ENCODE results near the gene SOCS6.

SOCS6 gene

DNA sequence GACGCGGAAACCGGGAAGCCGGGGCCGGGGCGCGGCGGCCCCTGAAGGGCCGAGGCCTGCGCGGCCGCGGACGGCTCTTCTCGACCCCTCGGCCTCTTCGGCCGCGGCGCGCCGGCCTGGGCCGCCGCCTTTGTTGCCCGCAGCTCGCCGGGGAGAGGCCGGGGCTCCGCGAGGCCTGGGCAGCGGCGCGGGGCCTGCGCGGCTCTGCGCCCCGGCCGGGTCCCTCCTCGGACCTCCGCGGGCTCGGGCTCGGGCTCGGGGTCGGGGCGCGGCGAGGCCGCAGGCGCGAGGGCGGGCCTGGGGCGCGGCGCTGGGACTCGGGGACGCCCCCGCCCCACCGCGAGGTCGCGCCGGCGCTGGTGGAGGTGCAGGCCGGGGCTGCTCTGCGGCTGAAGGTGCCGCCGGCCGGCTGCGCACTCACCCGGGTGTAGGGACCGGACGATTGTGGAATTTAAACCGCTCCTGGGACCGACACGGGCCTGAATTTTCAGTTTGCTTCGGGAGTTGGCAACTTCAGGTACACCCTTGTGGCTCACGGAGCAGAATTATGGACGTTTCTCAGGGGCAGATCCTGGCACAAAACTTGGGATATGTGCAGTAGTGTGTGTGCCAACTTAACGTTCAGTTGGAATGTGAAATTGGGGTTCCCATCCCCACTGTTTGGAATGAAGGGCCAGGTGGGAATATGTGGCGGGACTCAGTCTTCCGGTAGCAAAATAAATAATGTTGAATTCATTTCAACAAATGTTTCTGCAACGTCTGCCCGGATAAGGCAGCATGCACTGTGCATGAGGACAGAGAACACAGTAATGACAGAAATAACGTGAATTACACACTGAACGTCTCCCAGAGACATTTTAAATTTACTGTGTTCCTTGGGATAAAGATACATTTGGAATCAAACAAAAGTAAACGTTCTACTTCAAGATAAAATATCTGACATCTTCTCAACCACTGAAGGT, 787 bp downstream of the SOCS6 start:
- no peak for DNase-seq

DNA sequence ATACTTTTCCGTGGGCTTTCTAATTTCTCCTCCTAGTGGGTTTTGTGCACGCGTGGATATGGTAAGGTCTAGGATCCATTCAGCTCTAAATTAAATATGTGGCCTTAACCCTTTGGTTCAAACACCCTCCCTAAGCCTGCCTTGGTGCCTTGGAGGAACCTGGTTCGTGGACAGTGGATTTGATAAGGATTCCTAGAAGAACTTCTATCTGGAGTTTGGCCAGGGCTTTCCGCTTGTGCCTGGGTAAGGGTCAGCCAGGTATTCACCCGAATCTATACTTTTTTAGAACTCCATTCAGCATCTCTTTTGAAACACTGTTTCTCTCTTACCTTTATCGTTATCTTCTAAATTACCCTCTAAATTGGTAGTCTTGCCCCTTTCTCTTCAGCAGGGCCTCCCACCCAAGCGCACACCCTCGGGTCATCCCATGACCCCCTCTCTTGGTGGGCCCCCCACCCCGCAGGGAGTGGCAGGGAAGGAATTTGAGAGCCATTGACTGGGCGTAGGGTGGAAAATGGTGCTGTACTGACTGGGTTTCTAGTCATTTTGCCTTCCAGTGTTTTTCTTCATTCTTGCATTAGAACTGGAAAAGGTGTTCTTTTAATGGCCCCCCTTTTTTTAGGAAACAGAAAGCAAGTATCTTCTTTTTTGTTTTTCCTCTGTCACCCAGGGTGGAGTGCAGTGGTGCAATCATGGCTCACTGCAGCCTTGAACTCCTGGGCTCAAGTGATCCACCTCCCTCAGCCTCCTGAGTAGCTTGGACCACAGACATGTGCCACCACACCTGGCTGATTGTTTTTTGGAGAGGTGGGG, 1.8 kb downstream of the SOCS6 start:
- no peak for DNase-seq

- no peak for DNase-seq
Measured at GRCh38 chr18:70291295-70291574, 2.4 kb downstream of the SOCS6 start.

DNA sequence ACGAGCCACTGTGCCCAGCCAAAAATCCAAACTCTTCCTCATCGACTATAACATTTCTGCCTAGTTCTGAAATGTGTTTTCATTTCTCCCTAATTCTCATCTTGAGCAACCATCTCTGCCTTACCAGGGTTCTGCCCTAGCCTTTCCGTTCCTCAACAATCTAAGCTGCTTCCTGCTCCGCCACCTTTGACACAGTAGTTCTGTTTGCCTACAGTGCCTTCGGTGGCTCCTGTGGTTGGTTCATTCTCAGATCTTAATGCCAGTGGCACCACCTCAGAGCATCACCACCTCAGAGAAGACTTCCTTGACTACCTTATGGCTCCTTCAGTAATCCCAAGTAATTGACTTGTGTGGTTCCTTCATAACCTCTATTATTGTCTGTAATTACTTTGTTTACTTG, 3.8 kb downstream of the SOCS6 start:
- no peak for DNase-seq

DNA sequence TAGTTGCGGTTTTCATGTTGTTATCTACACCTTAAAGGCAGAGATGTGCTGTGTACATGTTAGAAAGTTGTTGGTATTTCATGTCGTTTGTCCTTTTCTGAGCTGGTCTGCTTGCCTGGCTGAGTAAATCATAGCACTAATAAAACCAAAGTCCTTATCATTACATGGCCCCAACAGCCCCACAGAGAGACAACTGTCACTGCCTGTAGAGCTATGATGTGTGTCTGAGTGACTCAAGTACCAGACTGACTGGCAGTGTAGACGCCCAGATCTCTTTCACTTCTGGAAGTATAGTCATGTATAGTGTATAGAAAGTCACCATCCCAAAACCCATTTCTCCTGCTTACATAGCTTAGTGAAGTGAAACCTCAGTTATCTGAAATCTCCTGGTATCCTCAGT, 4.3 kb downstream of the SOCS6 start:
- no peak for DNase-seq

GRCh38 chr18:70294471-70295191, 5.8 kb downstream of the SOCS6 start:
- no peak for DNase-seq

DNA sequence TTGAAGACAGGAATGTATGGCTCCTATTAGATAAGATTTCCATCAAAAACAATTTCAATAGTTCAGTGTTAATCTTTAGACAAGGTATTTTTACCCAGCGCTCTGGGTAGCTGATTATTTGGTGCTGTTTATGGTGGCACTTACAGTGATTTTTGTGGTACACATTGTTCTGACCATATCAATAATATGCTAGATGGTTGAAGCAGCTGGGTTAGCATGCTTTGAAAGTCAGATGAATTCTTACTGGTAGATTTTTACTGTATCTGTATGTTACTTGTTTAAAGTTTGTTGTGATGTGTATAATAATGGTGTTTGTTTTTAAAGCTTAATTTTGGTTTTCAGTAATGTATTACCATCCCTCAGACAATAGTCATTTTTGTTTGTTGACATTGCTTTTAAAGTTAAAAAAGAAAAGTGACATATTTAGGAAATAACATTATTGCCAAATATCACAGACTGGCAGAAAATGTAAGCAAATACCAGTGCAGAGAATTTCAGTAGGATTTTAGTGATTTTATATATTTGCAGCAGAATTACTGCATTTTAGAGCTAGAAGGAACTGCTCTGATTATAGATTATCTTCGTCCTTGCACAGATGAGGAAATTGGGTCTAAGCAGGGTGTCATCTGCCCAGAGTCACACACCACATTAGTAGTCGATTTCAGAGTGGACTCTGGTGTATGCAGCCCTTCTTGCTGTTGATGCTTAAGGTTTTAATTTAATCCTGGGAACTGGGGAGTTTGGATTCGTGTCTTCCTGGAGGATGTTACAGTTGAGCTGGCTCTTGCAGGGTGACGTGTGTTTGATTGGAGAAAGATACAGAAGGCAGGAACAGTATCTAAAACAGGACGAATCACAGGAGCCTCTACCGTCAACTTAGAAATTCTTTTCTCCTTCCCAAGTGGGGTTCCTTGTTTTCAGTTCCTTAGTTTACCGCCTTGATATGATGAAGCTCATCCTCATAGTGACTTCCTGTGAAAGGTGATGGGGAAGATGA, 6.6 kb downstream of the SOCS6 start:
- DNase-seq, result no peak

GRCh38 chr18:70296289-70296688, 7.4 kb downstream of the SOCS6 start:
- no peak for DNase-seq

DNA sequence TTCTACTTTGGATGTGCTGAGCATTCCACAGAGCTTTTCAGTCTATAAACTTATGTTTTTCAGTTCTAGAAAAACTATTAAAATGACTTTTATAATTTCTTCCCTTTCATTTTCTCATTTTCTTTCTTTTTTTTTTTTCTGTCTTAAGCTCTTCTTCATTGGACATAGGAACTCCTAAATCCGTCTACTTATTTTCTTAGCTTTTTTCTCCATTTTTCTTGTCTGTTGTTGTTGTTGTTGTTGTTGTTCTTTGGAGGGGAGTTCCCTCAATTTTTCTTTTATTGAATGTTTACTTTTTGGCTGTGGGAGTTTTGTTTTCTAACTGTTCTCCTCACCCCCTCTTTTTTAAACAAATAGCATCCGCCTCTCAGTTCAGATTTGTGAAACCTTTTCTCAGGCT, 7.9 kb downstream of the SOCS6 start:
- no peak for DNase-seq

GRCh38 chr18:70299393-70299792, 10.5 kb downstream of the SOCS6 start:
- DNase-seq, result no peak

DNA sequence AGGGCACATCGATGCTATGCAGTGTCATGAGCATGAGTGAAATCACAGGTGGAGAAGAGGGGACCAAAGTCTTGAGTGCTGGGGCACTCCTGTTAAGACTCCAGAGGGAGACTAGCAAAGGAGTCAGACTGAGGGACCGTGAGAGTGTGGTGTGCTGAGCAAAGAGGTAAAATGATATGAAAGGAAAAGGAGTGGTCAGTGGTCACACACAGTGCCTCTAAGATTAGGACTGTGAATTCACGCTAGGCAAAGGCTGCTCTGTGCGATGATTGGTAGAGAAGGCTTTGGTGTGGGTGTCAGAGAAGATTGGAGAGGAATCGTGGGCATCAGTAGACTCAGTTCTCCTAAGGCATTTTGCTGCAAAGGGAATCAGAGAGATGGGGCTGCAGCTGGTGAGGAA, 12.8 kb downstream of the SOCS6 start:
- DNase-seq, result no peak

DNA sequence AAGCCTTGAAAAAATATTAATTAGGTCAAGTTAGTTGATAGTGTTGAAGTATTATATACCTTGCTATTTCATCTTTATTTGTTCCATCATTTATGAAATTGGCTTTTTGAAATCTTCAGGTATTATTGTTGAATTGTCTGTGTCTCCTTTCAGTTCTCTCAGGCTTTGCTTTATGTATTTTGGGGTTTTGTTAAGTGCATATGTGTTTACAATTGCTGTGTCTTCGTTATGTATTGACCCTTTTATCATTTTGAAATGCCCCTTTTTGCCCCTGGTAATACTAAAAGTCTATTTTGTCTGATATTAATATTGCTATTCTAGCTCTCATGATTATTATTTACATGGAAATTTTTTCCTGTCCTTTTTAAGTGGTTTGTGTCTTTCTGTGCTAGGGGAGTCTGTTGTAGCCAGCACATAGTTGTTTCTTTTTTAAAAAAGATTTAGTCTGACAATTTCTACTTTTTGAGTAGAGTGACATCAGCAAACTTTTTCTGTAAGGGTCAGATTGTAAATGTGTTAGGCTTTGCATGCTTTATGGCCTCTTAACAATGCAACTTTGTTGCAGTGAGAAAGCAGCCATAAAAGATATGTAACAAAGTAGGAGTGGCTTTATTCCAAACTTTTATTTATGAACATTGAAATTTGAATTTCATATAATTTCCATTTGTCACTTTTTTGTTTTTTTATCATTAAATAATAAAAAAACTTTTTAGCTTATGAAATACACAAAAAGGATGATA, 19.9 kb downstream of the SOCS6 start:
- DNase-seq, result no peak

DNA sequence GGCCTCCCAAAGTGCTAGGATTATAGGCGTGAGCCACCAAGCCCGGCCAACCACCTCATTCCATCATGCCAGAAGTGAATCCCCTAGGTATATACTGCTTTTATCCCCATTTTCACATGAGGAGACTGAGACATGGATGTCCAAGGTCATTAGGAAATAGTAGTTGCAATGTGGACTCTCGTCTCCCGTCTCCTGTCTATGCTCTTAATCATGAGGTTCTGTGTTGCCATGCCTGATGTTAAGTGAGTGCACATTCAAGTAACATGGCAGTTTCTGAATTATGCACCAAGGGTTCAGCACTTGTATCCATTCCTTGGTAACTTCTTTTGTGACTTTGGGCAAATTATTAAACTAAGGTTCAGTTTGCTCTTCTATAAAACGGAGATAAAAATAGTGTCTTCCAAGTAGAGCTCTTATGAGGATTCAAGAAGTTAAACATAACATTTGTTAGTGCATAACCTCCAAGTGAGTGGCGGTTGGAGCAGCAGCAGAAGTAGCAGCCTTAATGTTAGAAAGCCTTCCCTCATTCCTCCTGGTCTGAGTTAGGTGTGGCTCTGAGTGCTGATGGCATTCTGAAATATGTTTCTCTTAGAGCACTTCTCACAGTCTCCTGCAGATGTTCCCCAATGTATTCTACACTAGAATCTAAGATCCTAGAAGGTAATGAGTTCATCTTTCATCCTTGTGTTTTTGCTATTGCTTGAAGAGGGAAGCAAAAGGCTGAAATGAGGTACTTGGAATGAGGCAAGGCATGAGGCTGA, 21.9 kb downstream of the SOCS6 start:
- no peak for DNase-seq

GRCh38 chr18:70311726-70312125, 22.9 kb downstream of the SOCS6 start:
- no peak for DNase-seq

- no peak for DNase-seq
Measured at GRCh38 chr18:70313640-70314039, 24.8 kb downstream of the SOCS6 start.

- no peak for DNase-seq
Measured at GRCh38 chr18:70314151-70314782, 25.4 kb downstream of the SOCS6 start.

DNA sequence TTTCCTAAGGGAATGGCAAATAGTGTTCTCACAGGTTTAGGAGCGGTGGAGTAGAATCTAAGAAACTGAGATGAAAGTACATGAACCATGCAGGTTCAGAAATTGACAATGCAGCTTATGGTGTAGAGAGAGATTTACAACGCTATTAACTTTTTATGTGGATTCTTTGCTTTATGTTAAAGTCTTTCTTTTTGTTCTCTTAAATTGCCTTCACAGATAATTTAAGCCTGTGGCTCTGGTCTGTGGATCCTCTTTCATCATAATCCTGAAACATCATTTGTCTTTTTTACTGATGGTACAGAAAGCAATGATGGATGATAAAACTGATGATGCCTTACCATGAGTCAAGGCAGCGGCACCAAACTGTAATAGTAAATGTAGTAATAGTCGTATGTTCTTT, 30.3 kb downstream of the SOCS6 start:
- DNase-seq, result no peak

GRCh38 chr18:70321616-70322015, 32.8 kb downstream of the SOCS6 start:
- DNase-seq, result no peak

GRCh38 chr18:70322385-70322784, 33.5 kb downstream of the SOCS6 start:
- no peak for DNase-seq

- no peak for DNase-seq
Measured at GRCh38 chr18:70322928-70323327, 34.1 kb downstream of the SOCS6 start.
